ENCODE measurements around the gene ATP6V1F.

Gene ATP6V1F

GRCh38 chr7:128862571-128863432 lies at the start of gene ATP6V1F:
ATP6V1F (plus strand) TSS chr7:128862856; CDS start chr7:128862905, 49 bp downstream.
- TF ChIP-seq EZH2phosphoT487 (IDR thresholded peaks at IDR 0.05; ENCODE audit: borderline replicate concordance) (no peak), CTCF (conservative IDR thresholded peaks at IDR 0.05; ENCODE audit: low read length) (no peak)
- no peaks in the 10 kb centered on the region for H3K9me3 ChIP-seq (ENCODE audit: insufficient read depth, low read depth, low read length)
- no peaks in the 10 kb centered on the region for H4K20me1 ChIP-seq (ENCODE audit: insufficient read depth, low read length, poor library complexity, severe bottlenecking)
- no peaks in the 10 kb centered on the region for H3K27me3 ChIP-seq (ENCODE audit: insufficient read depth, low read length, poor library complexity, severe bottlenecking)
- peak within 1 kb of the TSS; percentile 98 for H2AFZ ChIP-seq (ENCODE audit: low read length)
- no peaks in the 10 kb centered on the region for H3K9me2 ChIP-seq (replicated peaks; ENCODE audit: low read depth, low read length)
- H3K4me1 ChIP-seq (ENCODE audit: insufficient read depth, low read length, poor library complexity, severe bottlenecking) = peaks cover 10% of the 10 kb centered on the region
- H3K4me2 ChIP-seq (ENCODE audit: low read depth, low read length, poor library complexity, severe bottlenecking) = peak within 1 kb of the TSS; percentile 90
- H3K36me3 ChIP-seq (ENCODE audit: insufficient read depth, low read length) = no peaks in the 10 kb centered on the region
- peak within 1 kb of the TSS; percentile 86 for H3K9ac ChIP-seq (ENCODE audit: low read depth, low read length, poor library complexity, severe bottlenecking)
- H3K4me3 ChIP-seq (ENCODE audit: low read length, poor library complexity, severe bottlenecking) = peak within 1 kb of the TSS; percentile 83
- H3F3A ChIP-seq (ENCODE audit: low read depth) = no peaks in the 10 kb centered on the region
- peaks cover 24% of the 10 kb centered on the region for H3K79me2 ChIP-seq (ENCODE audit: insufficient read depth, low read length)

GRCh38 chr7:128814499-128814898 lies 48.2 kb upstream of the ATP6V1F start:
- no peak overlapping the region for H3K4me3 ChIP-seq (ENCODE audit: low read length, poor library complexity, severe bottlenecking)
- no peaks in the 10 kb centered on the region for H3K79me2 ChIP-seq (ENCODE audit: insufficient read depth, low read length)
- no peak overlapping the region for H2AFZ ChIP-seq (ENCODE audit: low read length)
- no peaks in the 10 kb centered on the region for H3F3A ChIP-seq (ENCODE audit: low read depth)
- H3K9me2 ChIP-seq (replicated peaks; ENCODE audit: low read depth, low read length) = no peaks in the 10 kb centered on the region
- TF ChIP-seq EZH2phosphoT487 (IDR thresholded peaks at IDR 0.05; ENCODE audit: borderline replicate concordance) (no peak), CTCF (conservative IDR thresholded peaks at IDR 0.05; ENCODE audit: low read length) (no peak)
- no peaks in the 10 kb centered on the region for H4K20me1 ChIP-seq (ENCODE audit: insufficient read depth, low read length, poor library complexity, severe bottlenecking)
- no peak overlapping the region for H3K9ac ChIP-seq (ENCODE audit: low read depth, low read length, poor library complexity, severe bottlenecking)
- H3K36me3 ChIP-seq (ENCODE audit: insufficient read depth, low read length) = peaks cover 14% of the 10 kb centered on the region; the same call in 1 of the 2 replicates
- H3K4me1 ChIP-seq (ENCODE audit: insufficient read depth, low read length, poor library complexity, severe bottlenecking) = peaks cover 7% of the 10 kb centered on the region
- no peak overlapping the region for H3K4me2 ChIP-seq (ENCODE audit: low read depth, low read length, poor library complexity, severe bottlenecking)
- no peaks in the 10 kb centered on the region for H3K27me3 ChIP-seq (ENCODE audit: insufficient read depth, low read length, poor library complexity, severe bottlenecking)
- H3K9me3 ChIP-seq (ENCODE audit: insufficient read depth, low read depth, low read length) = no peaks in the 10 kb centered on the region

GRCh38 chr7:128815289-128815942 lies 47.2 kb upstream of the ATP6V1F start:
- Histone ChIP-seq H3K27me3 (ENCODE audit: insufficient read depth, low read length, poor library complexity, severe bottlenecking) (no peaks in the 10 kb centered on the region), H3K4me2 (ENCODE audit: low read depth, low read length, poor library complexity, severe bottlenecking) (no peak overlapping the region), H4K20me1 (ENCODE audit: insufficient read depth, low read length, poor library complexity, severe bottlenecking) (no peaks in the 10 kb centered on the region), H3F3A (ENCODE audit: low read depth) (no peaks in the 10 kb centered on the region), H3K9ac (ENCODE audit: low read depth, low read length, poor library complexity, severe bottlenecking) (no peak overlapping the region), H3K4me3 (ENCODE audit: low read length, poor library complexity, severe bottlenecking) (no peak overlapping the region), H2AFZ (ENCODE audit: low read length) (no peak overlapping the region), H3K9me2 (replicated peaks; ENCODE audit: low read depth, low read length) (no peaks in the 10 kb centered on the region), H3K36me3 (ENCODE audit: insufficient read depth, low read length) (peaks cover 8% of the 10 kb centered on the region; the same call in 1 of the 2 replicates), H3K79me2 (ENCODE audit: insufficient read depth, low read length) (no peaks in the 10 kb centered on the region), H3K9me3 (ENCODE audit: insufficient read depth, low read depth, low read length) (no peaks in the 10 kb centered on the region), H3K4me1 (ENCODE audit: insufficient read depth, low read length, poor library complexity, severe bottlenecking) (peaks cover 16% of the 10 kb centered on the region)
- TF ChIP-seq EZH2phosphoT487 (IDR thresholded peaks at IDR 0.05; ENCODE audit: borderline replicate concordance) (no peak), CTCF (conservative IDR thresholded peaks at IDR 0.05; ENCODE audit: low read length) (no peak)

All from Loucy (cell line).